Measurements from ENCODE around the gene C1R.

The C1R gene

DNA sequence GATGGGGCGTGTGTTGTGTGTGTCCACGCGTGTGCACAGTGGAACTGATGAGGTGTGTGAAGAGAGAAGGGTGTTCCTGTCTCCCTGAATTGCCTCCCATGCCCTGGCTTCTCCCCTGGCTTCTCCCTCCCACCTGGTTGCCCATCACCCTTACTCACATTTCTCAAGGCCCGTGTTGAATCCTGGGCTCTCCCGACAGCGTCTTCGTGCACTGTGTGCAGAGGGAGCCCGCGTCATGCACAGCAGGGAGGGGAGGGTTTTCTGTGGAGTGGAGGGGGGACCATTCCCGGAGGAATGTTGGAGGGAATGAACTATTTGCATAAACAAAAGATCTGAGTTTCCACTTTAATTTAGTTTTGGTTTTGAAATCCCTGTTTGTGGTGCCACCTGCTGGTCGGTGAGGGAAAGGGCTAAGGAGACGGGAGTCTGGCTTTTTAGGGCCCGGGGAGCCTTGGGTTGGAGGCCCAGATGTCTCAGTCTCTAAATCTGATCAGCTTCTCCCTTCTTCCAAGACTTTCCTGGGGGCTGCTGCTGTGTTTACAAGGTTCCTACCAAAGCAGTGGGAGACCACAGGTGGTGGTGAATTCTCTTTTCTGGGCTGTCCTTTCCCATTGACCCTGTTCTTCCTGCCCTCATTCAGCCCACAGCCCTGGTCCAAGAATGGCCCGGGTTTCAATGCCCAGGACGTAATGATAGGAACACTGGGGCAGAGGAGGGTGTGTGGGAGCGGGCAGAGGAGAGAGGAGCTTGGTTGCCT is at the start of gene C1R:
C1R (minus strand) TSS at position 217 of the 757 bp plus-strand sequence; CDS start at position 160, 57 bp downstream.
- DNase-seq, result peak; percentile 65 to 71

DNA sequence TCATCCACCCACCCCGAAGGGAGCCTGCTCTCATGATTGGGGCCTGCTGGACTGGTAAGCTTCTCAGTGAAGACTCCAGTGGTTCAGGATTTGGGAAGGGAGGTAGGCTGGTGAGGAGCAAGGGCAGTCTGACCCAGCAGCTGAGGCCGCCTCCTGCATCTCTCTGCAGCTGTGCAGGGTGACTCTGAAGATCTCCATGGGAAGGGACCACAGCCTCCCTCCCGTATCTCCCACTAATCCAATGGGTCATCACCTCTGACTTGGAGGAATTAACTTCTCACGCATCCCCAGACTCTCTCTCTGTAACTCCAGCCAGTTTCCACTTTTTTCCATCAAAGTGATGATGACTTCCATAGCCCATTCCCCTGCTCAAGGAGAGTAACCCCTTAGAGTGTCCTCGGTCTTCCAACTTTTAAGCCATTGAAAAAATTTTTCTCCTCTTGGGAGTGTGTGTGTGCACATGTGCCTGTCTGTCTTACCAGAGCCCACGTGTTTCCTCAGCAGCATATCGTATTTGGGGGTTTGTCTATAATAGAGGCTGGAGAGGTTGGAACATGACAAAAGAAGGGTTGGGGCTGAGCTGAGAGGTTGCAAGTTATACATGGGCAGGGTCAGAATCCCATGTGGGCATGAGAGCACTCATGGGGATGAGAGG is 49.2 kb upstream of the C1R start:
- no peak for DNase-seq

DNA sequence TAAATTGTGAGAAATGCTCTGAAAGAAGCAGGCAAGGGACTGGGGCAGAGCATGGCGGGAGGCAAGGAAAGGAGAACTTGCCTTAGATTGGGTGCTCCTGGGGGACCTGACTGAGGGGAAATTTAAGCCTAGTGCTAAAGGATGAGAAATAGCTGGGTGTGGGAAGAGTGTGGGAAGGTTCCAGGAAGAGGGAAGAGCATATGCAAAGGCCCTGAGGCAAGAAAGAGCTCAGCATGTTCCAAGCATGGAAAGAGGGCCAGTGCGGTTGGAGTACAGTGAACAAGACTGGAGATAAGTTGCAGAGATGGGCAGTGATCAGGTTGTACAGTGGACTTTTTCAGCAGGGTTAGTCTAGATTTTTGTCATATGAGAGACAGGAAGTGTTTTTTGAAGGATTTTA is 47.0 kb upstream of the C1R start:
- no peak for DNase-seq

DNA sequence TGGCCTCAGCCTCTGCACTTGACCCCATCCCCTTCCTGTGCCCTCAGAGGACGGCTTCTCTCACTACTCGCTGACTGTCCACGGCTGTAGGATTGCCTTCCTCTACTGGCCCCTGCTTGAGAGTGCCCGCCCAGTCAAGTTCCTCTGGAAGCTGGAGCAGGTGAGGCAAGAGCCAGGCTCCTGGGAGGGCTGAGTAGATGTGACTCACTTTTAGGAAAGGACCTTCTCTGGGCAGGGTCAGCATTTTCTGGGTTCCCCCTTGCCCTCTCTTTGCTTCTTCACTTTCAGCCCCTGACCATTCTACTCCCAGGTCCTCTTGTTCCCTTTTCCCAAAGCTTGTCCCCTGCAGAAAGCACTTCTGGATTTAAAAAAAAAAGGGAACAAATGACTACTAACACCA is 45.7 kb upstream of the C1R start:
- DNase-seq, result no peak

DNA sequence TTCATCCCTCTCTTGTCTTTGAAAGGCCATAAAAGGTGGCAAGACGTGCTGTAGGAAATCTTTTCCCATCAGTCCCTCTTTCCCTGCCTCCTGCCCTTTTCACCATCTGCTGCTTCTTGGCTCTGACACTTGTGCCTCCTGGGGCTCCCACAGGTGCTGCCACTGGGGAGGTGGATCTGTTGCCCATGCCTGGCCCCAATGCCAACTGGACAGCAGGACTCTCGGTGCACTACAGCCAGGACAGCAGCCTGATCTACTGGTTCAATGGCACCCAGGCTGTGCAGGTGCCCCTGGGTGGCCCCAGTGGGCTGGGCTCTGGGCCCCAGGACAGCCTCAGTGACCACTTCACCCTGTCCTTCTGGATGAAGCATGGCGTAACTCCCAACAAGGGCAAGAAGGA is 44.4 kb upstream of the C1R start:
- DNase-seq, result no peak

DNA sequence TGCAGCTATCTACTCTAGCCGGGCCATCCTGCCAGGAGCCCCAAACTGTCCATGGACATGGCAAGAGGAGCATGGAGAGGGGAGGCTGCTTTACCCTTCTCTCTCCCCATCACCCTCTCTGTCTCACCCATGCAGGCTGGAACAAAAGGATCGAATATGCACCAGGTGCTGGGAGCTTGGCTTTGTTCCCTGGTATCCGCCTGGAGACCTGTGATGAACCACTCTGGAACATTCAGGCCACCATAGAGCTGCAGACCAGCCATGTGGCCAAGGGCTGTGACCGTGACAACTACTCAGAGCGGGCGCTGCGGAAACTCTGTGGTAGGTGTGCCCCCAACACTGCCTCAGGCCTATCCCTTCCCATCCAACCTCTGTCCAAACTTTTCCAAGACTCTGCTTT is 43.8 kb upstream of the C1R start:
- no peak for DNase-seq

DNA sequence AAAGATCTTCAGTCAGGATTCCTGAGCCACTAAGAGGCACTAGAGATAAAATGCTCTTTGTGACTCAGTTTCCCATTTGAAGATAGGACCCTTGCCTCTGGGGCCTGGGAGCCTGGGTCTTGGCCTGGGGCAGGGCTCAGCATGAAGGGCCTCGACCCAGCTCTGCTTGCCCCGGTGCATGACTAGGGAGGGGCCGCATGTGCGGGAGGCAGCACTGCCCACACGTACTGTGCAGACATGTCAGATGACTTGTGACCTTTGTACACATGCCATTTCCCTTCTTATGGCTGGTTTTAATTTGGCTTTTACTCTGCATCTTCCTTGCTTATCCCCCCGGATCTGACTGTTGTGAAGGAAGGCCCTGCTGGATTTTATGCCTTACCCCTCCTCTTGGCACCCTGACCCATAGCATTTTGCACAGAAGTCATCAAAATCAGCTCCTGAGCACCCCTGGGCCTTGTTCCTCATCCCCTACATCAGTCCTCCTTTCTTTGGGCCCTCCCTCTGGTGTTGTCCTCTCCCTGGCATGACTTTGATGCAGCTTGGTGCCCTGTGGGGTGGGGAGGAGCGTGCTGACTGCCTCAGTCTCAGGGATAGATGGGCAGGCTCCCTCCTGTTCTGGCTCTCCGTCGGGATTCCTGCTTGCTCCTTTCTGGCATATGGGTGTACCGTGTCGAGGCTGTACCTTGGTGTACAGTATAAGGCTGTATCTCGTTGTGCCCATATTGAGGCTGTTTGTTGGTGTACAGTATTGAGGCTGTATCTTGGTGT is 42.3 kb upstream of the C1R start:
- DNase-seq, result no peak

DNA sequence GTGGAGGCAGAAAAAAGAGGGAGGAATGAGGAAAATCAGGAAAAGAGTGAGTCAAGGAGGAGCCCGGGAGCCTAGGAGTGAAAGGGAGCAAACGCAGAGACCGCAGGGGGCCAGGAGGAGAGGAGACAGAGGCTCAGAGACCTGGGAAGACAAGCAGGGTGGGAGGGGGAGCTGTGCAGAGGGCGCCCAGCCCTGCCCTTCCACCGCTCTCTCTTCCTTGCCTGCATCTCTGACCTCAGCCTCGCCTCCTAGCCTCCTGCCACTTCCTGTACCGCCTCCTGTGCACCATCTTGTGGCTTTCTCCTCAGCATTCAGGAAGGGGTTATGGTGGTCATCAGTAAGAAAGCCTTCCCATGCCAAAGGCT is 39.2 kb upstream of the C1R start:
- no peak for DNase-seq

DNA sequence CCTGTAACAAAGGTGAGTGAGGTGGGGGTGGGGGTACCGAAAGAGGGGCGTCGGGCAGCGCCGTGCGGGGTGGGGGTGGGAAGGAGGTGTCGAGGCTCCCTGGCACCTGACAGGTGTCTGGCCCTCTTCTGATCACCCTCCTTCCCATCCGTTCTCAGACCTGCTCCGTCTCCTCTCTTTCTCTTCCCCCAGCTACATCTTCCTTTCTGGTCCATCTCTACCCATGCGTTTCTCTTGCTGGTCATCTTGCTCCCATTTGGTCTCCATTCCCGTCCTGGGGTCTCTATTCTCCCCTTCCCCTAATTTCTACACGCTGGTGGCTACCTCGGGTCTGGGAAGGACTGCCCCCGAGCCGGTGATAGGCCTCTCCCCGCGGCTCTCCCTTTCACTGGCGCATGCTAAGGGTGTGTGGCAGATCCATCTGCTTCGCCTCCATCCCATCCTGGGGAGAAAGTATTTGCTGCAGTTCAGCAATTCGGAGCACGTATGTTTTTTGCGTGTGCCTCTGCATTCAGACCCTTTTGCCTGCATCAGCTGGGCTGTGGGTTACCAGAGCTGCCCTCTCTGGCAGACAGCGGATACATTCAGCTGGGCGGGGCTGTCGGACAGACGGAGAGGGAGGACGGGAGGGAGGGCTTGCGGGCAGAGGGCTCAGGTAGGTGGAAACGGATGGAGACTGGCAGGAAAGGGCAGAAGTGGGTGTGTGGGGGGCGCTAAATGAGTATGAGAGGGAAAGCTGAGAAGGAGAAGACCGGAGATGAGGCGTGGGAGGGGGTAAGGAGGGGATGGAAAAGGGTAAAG is 38.7 kb upstream of the C1R start:
- peak; percentile 30 to 31 for DNase-seq

DNA sequence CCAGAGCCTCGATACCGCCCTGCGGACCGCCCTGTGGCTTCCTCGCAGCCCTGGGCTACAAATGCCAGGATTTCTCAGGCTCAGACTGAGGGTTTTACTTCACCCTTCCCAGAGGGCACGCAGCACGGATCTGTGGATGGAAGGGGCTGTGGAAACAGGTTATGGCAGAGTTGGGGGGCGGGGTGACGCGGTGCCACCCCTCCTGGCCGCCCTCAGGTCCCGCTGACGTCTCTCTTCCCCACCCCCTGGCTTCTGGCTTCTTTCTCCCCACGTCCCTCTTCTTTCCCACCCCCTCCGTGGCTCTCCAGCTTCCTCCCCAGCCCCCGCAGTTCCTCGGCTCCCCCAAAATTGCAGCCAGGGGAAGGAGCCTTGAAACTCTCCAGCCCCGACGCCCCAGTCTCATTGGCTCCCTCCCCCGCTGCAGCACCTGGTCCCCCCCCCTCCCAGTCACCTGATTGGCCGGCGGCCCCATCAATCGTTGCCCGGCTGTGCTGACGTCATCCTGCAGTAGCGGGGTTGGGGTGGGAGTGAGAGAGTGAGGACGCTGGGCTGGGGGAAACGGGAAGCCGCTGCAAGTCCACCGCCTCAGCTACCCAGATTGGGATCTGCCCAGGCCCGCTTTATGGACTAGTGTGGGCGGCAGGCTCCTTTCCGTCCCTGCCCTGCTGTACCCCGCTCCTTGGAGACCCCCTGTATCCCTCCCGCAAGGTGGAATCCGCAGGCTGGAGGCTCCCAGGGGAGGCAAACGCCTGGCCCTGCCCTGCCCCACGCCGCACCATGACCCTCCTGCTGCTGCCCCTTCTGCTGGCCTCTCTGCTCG is 37.8 kb upstream of the C1R start, which contains the start of gene CLSTN3:
CLSTN3 (plus strand) TSS at position 500 of the 820 bp plus-strand sequence; CDS start at position 778, 278 bp downstream.
- DNase-seq, result peak; percentile 65 to 77

DNA sequence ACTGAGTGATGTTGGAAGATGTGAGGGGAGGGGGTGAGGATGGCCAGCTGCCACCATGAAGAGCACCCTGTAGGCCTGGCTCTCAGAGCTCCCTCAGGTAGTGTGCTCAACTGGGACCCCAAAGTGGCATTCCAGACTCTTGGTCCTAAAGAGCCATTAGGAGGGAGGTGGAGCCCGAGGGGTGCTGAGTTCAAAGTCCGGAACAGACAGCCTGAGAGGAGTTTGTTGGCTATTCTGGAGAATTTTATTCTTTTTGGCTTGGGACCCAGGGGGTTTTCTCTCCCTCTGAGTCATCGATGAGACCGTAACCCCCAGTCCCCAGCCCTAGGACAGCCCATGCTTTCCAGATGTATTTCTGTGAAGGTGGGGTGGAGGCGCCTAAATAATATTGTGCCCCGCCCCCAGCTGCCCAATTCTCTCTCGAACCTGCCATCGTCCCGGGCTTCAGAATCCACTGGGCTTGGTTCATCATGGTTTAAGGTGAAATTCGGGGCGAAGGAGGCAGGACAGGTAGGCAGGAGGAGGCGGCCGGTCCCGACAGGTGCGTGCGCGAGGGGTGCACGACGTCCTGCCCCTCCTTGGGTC is 37.1 kb upstream of the C1R start:
- no peak for DNase-seq

DNA sequence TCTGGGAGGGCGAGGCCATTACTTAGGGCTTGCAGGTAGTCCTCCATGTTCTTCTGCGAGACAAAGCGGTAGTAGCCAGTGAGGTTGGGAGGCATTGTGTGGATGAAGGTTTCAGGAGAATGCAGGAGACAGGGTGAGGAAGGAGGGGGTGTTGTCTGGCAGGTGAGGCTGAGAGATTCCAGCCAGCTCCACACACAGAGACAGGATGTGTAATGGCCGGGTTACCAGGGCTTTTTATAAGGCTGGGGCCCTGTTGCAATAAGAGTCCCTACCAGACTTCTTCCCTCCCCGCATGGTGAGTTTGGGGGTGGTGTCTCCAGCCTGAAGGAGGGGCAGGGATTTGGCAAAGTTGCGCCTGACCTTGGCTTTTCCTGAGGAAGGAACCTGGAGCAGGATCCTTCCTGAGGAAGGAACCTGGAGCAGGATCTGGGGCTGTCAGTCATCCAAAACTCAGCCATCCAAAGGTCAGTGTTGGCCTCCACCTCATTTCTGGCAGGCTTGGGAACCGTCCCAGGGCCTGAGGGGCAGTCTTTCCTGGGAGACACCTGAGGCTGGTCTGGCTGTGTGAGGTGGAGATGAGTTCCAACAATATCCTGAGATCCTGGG is 36.5 kb upstream of the C1R start, which contains the start of gene RBP5:
RBP5 (minus strand) TSS at position 209 of the 606 bp plus-strand sequence; CDS start at position 95, 114 bp downstream.
- no peak for DNase-seq

DNA sequence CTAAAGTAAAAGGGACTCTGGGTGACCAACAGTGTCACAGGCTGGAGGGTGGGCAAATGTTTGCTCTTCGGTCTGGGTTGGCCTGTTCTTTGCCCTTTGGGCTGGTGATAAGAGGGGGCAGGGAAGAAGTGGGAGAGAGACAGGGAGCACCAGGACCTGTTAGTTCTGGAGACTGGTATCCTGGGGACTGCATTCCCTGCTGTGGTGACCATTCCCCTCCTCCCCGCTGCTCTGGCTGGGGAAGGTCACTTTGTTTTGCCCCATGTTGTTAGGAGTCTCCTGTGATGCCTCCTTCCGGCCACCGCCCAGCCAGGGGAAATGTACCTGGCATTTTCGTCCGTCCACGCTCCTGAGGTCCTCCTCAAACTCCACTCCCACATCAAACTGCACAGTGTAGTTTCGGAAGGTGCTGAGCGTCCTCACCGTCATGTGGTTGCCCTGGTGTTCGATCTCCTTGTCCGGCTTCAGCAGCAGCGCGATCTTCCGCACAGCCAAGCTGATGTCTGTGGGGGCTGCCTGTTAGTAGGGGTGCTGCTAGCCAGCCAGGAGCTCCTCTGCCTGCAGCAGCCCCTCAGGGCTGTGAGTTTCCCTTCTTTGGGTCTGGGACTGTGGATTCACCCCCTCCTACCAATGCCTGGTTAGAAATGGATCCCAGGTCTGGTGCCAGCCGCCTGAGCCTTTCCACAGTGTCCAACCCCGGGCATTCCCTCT is 35.8 kb upstream of the C1R start:
- no peak for DNase-seq

DNA sequence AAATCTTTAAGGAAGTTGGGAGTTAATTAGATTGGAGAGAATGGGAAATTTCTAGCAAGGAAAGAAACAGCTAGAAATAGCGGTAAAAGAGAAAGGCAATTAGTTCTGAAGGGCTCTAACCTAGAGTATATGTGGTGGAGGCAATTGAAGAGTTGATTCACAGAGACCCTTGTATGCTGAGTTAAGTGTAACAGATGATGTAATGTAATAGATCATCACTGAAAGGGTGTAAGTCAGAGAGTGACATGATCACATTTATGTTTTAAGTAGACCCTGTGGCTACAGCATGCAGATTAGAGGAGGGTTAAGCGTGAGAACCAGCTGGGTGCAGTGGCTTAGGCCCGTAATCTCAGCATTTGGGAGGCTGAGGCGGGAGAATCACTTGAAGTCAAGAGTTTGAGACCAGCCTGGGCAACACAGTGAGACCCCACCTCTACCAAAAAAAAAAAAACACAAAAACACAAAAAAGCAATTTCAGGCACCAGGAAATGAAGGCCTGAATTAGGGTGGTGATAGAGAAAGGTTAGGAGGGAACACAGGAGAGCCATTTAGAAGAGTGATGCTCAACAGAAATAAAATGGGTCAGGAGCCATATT is 33.5 kb upstream of the C1R start:
- no peak for DNase-seq

DNA sequence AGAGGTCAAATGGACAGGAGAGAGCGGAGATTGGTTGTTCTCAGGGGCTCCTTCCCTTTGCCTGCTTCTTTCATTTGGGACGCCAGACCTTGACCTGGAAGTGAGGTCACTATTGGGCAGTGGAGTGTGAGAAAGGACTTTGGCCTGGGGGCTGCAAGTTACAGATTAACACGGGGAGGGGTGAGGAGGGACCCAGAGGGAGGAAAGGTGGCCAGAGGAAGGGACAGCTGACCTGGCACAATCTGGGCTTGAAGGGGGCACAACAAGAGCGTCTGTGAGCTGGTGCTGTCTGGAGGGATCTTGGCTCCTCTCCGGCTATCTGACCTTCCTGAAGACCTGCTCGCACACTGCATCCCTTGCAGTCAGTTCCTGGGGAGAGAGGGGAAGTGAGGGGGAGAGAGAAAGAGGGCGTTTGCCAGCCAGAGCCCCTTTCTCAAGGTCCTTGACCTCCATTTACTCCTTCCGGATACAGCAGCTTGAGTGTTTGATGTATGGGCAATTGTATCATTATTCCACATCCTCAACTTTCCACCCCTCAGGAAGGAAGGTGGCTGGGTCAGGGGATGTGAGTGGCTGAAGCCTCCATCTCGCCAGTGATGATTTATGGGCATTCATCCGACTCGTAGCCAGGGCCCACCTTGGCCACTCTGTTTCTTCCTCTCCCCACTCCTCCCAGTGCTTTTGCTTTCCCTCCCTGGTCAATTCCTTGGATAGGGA is 31.7 kb upstream of the C1R start:
- no peak for DNase-seq

DNA sequence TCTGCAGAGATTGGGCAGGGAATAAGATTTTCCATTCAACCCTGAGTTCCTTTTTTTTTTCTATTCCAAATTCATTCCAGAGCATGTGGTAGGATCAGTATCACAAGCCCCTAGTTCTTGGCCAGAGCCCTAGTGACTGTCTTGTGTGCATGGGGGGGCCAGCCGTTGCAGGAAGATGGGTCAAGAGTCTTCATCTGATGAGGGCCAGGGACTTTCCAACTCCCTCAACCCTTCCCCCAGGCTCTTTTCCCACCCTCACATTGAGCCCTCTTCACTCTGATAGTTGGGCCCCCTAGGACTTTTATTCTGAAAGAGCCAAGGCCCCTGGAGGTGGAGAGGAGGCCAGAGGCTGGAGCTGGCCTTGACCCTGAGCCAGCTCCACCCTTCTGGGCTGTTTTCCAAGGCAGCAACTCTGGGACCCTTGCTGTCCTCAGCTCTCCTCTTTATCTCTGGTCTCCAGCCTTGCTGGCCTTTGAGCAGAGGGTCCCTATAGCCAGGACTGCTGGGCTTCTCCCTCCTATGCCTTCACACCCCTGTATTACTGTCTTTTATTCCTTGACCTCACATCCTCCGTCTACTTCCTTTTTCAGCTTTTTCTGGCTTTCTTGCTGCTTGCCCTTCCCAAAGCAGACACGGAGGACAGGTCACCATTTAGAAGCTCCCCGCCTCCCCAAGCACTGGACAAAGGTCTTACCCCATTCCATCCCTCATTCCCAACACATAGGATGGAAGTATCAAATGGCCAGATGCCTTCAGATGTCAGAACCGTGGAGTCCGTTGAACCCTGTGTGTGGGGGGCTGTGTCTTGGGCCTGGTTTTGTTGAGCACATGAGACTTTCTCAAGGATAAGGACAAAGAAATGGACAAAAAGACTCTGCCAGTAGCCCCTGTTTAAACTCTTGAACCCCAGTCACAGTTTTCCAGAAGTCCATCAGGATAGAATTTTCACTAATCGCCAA is 30.8 kb upstream of the C1R start:
- no peak for DNase-seq

DNA sequence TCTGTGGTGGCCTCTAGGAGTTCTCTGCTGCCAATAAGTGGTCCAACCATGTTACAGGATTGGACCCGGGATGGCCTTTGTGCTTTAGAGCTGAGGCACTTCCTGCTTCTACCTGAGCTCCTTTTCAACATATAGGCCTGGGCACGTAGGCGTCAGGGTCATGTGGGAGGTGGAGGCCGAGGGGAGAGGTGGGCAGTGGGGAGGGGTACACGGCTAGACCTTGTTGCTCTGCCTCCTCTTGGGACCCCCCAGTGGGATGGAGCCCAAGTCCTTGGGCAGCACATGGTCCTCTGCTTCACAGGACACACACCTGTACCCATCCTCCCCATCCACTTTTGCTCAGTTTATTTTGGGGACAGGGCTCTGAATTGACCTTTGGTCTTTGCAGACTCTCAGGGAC is 29.1 kb upstream of the C1R start:
- DNase-seq, result no peak

DNA sequence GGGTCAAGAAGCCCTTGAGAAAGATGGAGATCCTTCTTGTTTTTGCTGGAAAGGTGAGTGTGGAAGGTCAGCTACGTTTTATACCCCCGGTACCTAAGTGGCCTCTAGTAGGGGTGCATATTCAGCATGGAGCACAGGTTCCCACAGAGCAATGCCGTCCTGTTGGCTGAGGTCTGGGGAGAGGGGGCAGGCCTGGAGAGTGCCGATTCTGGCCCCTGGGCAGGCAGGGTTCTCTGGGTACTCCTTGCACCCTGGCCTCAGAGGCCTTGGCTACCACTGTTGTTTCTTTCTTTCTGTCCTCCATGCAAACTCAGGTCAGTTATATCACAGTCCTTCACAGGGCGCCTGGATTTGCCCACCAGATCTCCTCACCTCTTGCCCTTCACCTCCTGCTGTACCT is 27.9 kb upstream of the C1R start:
- no peak for DNase-seq
